Measurements from ENCODE around the gene CYSRT1.

CYSRT1 gene

GRCh38 chr9:137229903-137230704 lies 5.1 kb downstream of the CYSRT1 start:
- no peak for DNase-seq
- 63% methylated on average over 24 of the region's 31 CpGs for WGBS (ENCODE audit: insufficient coverage)
- Histone ChIP-seq H3K4me3 (ENCODE audit: control insufficient read depth in 1 of 7, extremely low read depth in 1 of 7, insufficient read depth in 4 of 7, low read depth in 2 of 7, low read length in 6 of 7) (no peak overlapping the region), H3K27me3 (replicated peaks in 2 of 5; ENCODE audit: control insufficient read depth in 4 of 5, insufficient read depth in 5 of 5, low read length in 4 of 5) (peaks cover 0 to 42% (median 0%) of the 10 kb centered on the region in 5 experiments), H3K4me1 (ENCODE audit: control extremely low read depth in 1 of 4, control insufficient read depth in 4 of 4, insufficient read depth in 4 of 4, low read length in 3 of 4) (peaks cover 0 to 10% (median 5%) of the 10 kb centered on the region in 4 experiments), H3K9me3 (ENCODE audit: control extremely low read depth in 1 of 5, control insufficient read depth in 4 of 5, insufficient read depth in 2 of 5, low read depth in 1 of 5, low read length in 4 of 5) (no peaks in the 10 kb centered on the region), H3K27ac (ENCODE audit: insufficient read depth in 1 of 2, low read depth in 1 of 2, low read length in 2 of 2, poor library complexity in 1 of 2, severe bottlenecking in 2 of 2) (no peak overlapping the region), H3K36me3 (ENCODE audit: control insufficient read depth in 4 of 4, insufficient read depth in 4 of 4, low read length in 3 of 4) (no peaks in the 10 kb centered on the region)
- POLR2A ChIA-PET, result interaction anchor here (0.6 to 0.9 kb wide), 2 partner anchors 67 to 118 kb away, joined by 3 to 4 read pairs; no protein-coding TSS in a partner anchor
- CTCF ChIA-PET, result interaction anchor here (0.5 to 1.9 kb wide), 4 partner anchors 22 to 112 kb away, joined by 3 to 9 read pairs (median 3); partner anchors contain the start of genes ANAPC2 and SSNA1

- DNase-seq, result no peak
- H3K9me3 ChIP-seq (ENCODE audit: control extremely low read depth in 1 of 5, control insufficient read depth in 4 of 5, insufficient read depth in 2 of 5, low read depth in 1 of 5, low read length in 4 of 5), result no peaks in the 10 kb centered on the region
- WGBS (ENCODE audit: insufficient coverage), result 84% methylated on average over 11 of the region's 14 CpGs
- no peak within 1 kb of the TSS for H3K4me3 ChIP-seq (ENCODE audit: control insufficient read depth in 1 of 7, extremely low read depth in 1 of 7, insufficient read depth in 4 of 7, low read depth in 2 of 7, low read length in 6 of 7)
- POLR2A ChIA-PET, result no interaction called here
- peaks cover 0 to 15% (median 10%) of the 10 kb centered on the region in 4 experiments for H3K4me1 ChIP-seq (ENCODE audit: control extremely low read depth in 1 of 4, control insufficient read depth in 4 of 4, insufficient read depth in 4 of 4, low read length in 3 of 4)
- peaks cover 0 to 42% (median 0%) of the 10 kb centered on the region in 5 experiments for H3K27me3 ChIP-seq (replicated peaks in 2 of 5; ENCODE audit: control insufficient read depth in 4 of 5, insufficient read depth in 5 of 5, low read length in 4 of 5)
- CTCF ChIA-PET, result interaction anchor here (1.0 kb wide), 1 partner anchor 23 kb away, joined by 3 read pairs; no protein-coding TSS in a partner anchor
- no peak within 1 kb of the TSS for H3K27ac ChIP-seq (ENCODE audit: insufficient read depth in 1 of 2, low read depth in 1 of 2, low read length in 2 of 2, poor library complexity in 1 of 2, severe bottlenecking in 2 of 2)
- H3K36me3 ChIP-seq (ENCODE audit: control insufficient read depth in 4 of 4, insufficient read depth in 4 of 4, low read length in 3 of 4), result no peaks in the 10 kb centered on the region
Measured at GRCh38 chr9:137230705-137231371, 5.9 kb downstream of the CYSRT1 start, which contains the start of gene SLC34A3. SLC34A3 (plus strand) TSS chr9:137230901; CDS start chr9:137231703, 802 bp downstream.

GRCh38 chr9:137231372-137232039 lies 6.5 kb downstream of the CYSRT1 start:
- H3K27me3 ChIP-seq (replicated peaks in 2 of 5; ENCODE audit: control insufficient read depth in 4 of 5, insufficient read depth in 5 of 5, low read length in 4 of 5), result peaks cover 0 to 38% (median 0%) of the 10 kb centered on the region in 5 experiments
- no peaks in the 10 kb centered on the region for H3K36me3 ChIP-seq (ENCODE audit: control insufficient read depth in 4 of 4, insufficient read depth in 4 of 4, low read length in 3 of 4)
- H3K4me3 ChIP-seq (ENCODE audit: control insufficient read depth in 1 of 7, extremely low read depth in 1 of 7, insufficient read depth in 4 of 7, low read depth in 2 of 7, low read length in 6 of 7), result no peak overlapping the region
- H3K27ac ChIP-seq (ENCODE audit: insufficient read depth in 1 of 2, low read depth in 1 of 2, low read length in 2 of 2, poor library complexity in 1 of 2, severe bottlenecking in 2 of 2), result no peak overlapping the region
- DNase-seq, result no peak
- peaks cover 0 to 22% (median 16%) of the 10 kb centered on the region in 4 experiments for H3K4me1 ChIP-seq (ENCODE audit: control extremely low read depth in 1 of 4, control insufficient read depth in 4 of 4, insufficient read depth in 4 of 4, low read length in 3 of 4)
- POLR2A ChIA-PET, result interaction anchor here (0.6 kb wide), 1 partner anchor 217 kb away, joined by 4 read pairs; no protein-coding TSS in a partner anchor
- H3K9me3 ChIP-seq (ENCODE audit: control extremely low read depth in 1 of 5, control insufficient read depth in 4 of 5, insufficient read depth in 2 of 5, low read depth in 1 of 5, low read length in 4 of 5), result no peaks in the 10 kb centered on the region
- WGBS (ENCODE audit: insufficient coverage), result 96% methylated on average over 19 of the region's 23 CpGs
- CTCF ChIA-PET, result no interaction called here

GRCh38 chr9:137232101-137232500 lies 7.1 kb downstream of the CYSRT1 start:
- POLR2A ChIA-PET, result interaction anchor here (0.6 kb wide), 1 partner anchor 217 kb away, joined by 4 read pairs; no protein-coding TSS in a partner anchor
- WGBS (ENCODE audit: insufficient coverage), result 79% methylated on average over 3 of the region's 10 CpGs
- Histone ChIP-seq H3K9me3 (ENCODE audit: control extremely low read depth in 1 of 5, control insufficient read depth in 4 of 5, insufficient read depth in 2 of 5, low read depth in 1 of 5, low read length in 4 of 5) (no peaks in the 10 kb centered on the region), H3K4me3 (ENCODE audit: control insufficient read depth in 1 of 7, extremely low read depth in 1 of 7, insufficient read depth in 4 of 7, low read depth in 2 of 7, low read length in 6 of 7) (no peak overlapping the region), H3K27me3 (replicated peaks in 2 of 5; ENCODE audit: control insufficient read depth in 4 of 5, insufficient read depth in 5 of 5, low read length in 4 of 5) (peaks cover 0 to 32% (median 0%) of the 10 kb centered on the region in 5 experiments), H3K27ac (ENCODE audit: insufficient read depth in 1 of 2, low read depth in 1 of 2, low read length in 2 of 2, poor library complexity in 1 of 2, severe bottlenecking in 2 of 2) (no peak overlapping the region), H3K4me1 (ENCODE audit: control extremely low read depth in 1 of 4, control insufficient read depth in 4 of 4, insufficient read depth in 4 of 4, low read length in 3 of 4) (peaks cover 0 to 28% (median 22%) of the 10 kb centered on the region in 4 experiments), H3K36me3 (ENCODE audit: control insufficient read depth in 4 of 4, insufficient read depth in 4 of 4, low read length in 3 of 4) (no peaks in the 10 kb centered on the region)
- DNase-seq, result no peak
- CTCF ChIA-PET, result no interaction called here

- no peaks in the 10 kb centered on the region for H3K36me3 ChIP-seq (ENCODE audit: control insufficient read depth in 4 of 4, insufficient read depth in 4 of 4, low read length in 3 of 4)
- H3K27me3 ChIP-seq (replicated peaks in 2 of 5; ENCODE audit: control insufficient read depth in 4 of 5, insufficient read depth in 5 of 5, low read length in 4 of 5), result peaks cover 0 to 29% (median 0%) of the 10 kb centered on the region in 5 experiments
- no peak overlapping the region for H3K4me3 ChIP-seq (ENCODE audit: control insufficient read depth in 1 of 7, extremely low read depth in 1 of 7, insufficient read depth in 4 of 7, low read depth in 2 of 7, low read length in 6 of 7)
- H3K27ac ChIP-seq (ENCODE audit: insufficient read depth in 1 of 2, low read depth in 1 of 2, low read length in 2 of 2, poor library complexity in 1 of 2, severe bottlenecking in 2 of 2), result no peak overlapping the region
- POLR2A ChIA-PET, result no interaction called here
- no peak for DNase-seq
- CTCF ChIA-PET, result interaction anchor here (0.5 kb wide), 1 partner anchor 98 kb away, joined by 4 read pairs; no protein-coding TSS in a partner anchor
- no peaks in the 10 kb centered on the region for H3K9me3 ChIP-seq (ENCODE audit: control extremely low read depth in 1 of 5, control insufficient read depth in 4 of 5, insufficient read depth in 2 of 5, low read depth in 1 of 5, low read length in 4 of 5)
- WGBS (ENCODE audit: insufficient coverage), result 94% methylated on average over 23 of the region's 24 CpGs
- peaks cover 0 to 30% (median 25%) of the 10 kb centered on the region in 4 experiments for H3K4me1 ChIP-seq (ENCODE audit: control extremely low read depth in 1 of 4, control insufficient read depth in 4 of 4, insufficient read depth in 4 of 4, low read length in 3 of 4)
Measured at GRCh38 chr9:137232510-137232909, 7.5 kb downstream of the CYSRT1 start.

- H3K36me3 ChIP-seq (ENCODE audit: control insufficient read depth in 4 of 4, insufficient read depth in 4 of 4, low read length in 3 of 4), result no peaks in the 10 kb centered on the region
- no peak for DNase-seq
- H3K4me1 ChIP-seq (ENCODE audit: control extremely low read depth in 1 of 4, control insufficient read depth in 4 of 4, insufficient read depth in 4 of 4, low read length in 3 of 4), result peaks cover 0 to 38% (median 28%) of the 10 kb centered on the region in 4 experiments
- WGBS (ENCODE audit: insufficient coverage), result 94% methylated on average over 36 of the region's 40 CpGs
- H3K27ac ChIP-seq (ENCODE audit: insufficient read depth in 1 of 2, low read depth in 1 of 2, low read length in 2 of 2, poor library complexity in 1 of 2, severe bottlenecking in 2 of 2), result no peak overlapping the region
- no peak overlapping the region for H3K4me3 ChIP-seq (ENCODE audit: control insufficient read depth in 1 of 7, extremely low read depth in 1 of 7, insufficient read depth in 4 of 7, low read depth in 2 of 7, low read length in 6 of 7)
- ChIA-PET CTCF (interaction anchor here (0.5 to 1.1 kb wide), 3 partner anchors 99 to 115 kb away, joined by 3 to 4 read pairs (median 3); no protein-coding TSS in a partner anchor), POLR2A (no interaction called here)
- no peaks in the 10 kb centered on the region for H3K9me3 ChIP-seq (ENCODE audit: control extremely low read depth in 1 of 5, control insufficient read depth in 4 of 5, insufficient read depth in 2 of 5, low read depth in 1 of 5, low read length in 4 of 5)
- peaks cover 0 to 25% (median 0%) of the 10 kb centered on the region in 5 experiments for H3K27me3 ChIP-seq (replicated peaks in 2 of 5; ENCODE audit: control insufficient read depth in 4 of 5, insufficient read depth in 5 of 5, low read length in 4 of 5)
Measured at GRCh38 chr9:137233143-137233980, 8.4 kb downstream of the CYSRT1 start.

All from common myeloid progenitor, CD34-positive (primary cell).